DOHH2 (cell line): ENCODE data around the gene CTCF.

Source experiments
- H3F3A ChIP-seq: fragments of 200-600 bp; sonication (generic), shearing (Covaris generic); 2 replicates; pipeline ENCODE4 v1.6.0; 2016; ENCODE audit warnings: antibody characterized with exemption, mild to moderate bottlenecking; ENCODE audit not compliant: control insufficient read depth, insufficient read depth
- H3K27ac ChIP-seq: fragments of 200-600 bp; sonication (generic); 2 replicates; pipeline ENCODE4 v1.5.1; 2014; ENCODE audit warnings: low read depth, mild to moderate bottlenecking, low read length, moderate library complexity
- H3K27me3 ChIP-seq: fragments of 200-600 bp; sonication (generic); 2 replicates; pipeline ENCODE4 v1.6.1; 2014; ENCODE audit warnings: mild to moderate bottlenecking, low read length, mixed read lengths; ENCODE audit not compliant: control insufficient read depth
- H3K36me3 ChIP-seq: fragments of 200-600 bp; sonication (generic); 2 replicates; pipeline ENCODE4 v1.6.1; 2014; ENCODE audit warnings: mild to moderate bottlenecking, low read length, moderate library complexity, mixed read lengths; ENCODE audit not compliant: control insufficient read depth
- H3K4me1 ChIP-seq: fragments of 200-600 bp; sonication (generic); 2 replicates; pipeline ENCODE4 v1.6.1; 2014; ENCODE audit warnings: mild to moderate bottlenecking, low read length, mixed read lengths; ENCODE audit not compliant: control insufficient read depth
- H3K4me2 ChIP-seq: fragments of 200-600 bp; sonication (generic); 2 replicates; pipeline ENCODE4 v1.6.0; 2014; ENCODE audit warnings: mild to moderate bottlenecking, low read length, moderate library complexity
- H3K4me3 ChIP-seq: fragments of 200-600 bp; sonication (generic); 2 replicates; pipeline ENCODE4 v1.5.1; 2014; ENCODE audit warnings: mild to moderate bottlenecking, low read length, mixed read lengths
- H3K79me2 ChIP-seq: fragments of 200-600 bp; sonication (generic); 2 replicates; pipeline ENCODE4 v1.6.1; 2014; ENCODE audit warnings: mild to moderate bottlenecking, low read length, mixed read lengths; ENCODE audit not compliant: control insufficient read depth
- H3K9me2 ChIP-seq: fragments of 200-600 bp; sonication (generic); replicated peaks from 2 replicates; pipeline ENCODE4 v1.6.1; 2014; ENCODE audit warnings: mild to moderate bottlenecking, low read length, mixed read lengths; ENCODE audit not compliant: control insufficient read depth
- H3K9me3 ChIP-seq: fragments of 200-600 bp; sonication (generic); 2 replicates; pipeline ENCODE4 v1.6.1; 2014; ENCODE audit warnings: antibody characterized with exemption, low read length, mixed read lengths; ENCODE audit not compliant: control insufficient read depth, insufficient read depth
- H4K20me1 ChIP-seq: fragments of 200-600 bp; sonication (generic); 2 replicates; pipeline ENCODE4 v1.6.0; 2014; ENCODE audit warnings: low read depth, mild to moderate bottlenecking, antibody characterized with exemption, low read length, moderate library complexity; ENCODE audit not compliant: control insufficient read depth, insufficient read depth
- CTCF ChIP-seq: fragments of 200-600 bp; sonication (generic); IDR thresholded peaks from one replicate; pipeline ENCODE4 v1.5.1; 2014; ENCODE audit warnings: antibody characterized with exemption, mild to moderate bottlenecking, low read depth, low read length; ENCODE audit not compliant: poor library complexity, severe bottlenecking
- EZH2phosphoT487 ChIP-seq: fragments of 200-600 bp; sonication (generic); IDR thresholded peaks from 2 replicates; pipeline ENCODE4 v1.6.1; 2017; ENCODE audit warnings: borderline replicate concordance, mild to moderate bottlenecking, antibody characterized with exemption, low read length, moderate library complexity, mixed read lengths

CTCF gene

GRCh38 chr16:67674851-67675578, 112.7 kb downstream of the CTCF start:
- H3K4me3 ChIP-seq: no peak overlapping the region
- no peaks in the 10 kb centered on the region for H4K20me1 ChIP-seq
- H3K79me2 ChIP-seq: no peaks in the 10 kb centered on the region
- H3F3A ChIP-seq: no peaks in the 10 kb centered on the region
- H3K27ac ChIP-seq: no peak overlapping the region
- no peaks in the 10 kb centered on the region for H3K9me2 ChIP-seq
- TF ChIP-seq EZH2phosphoT487 (no peak), CTCF (no peak)
- H3K9me3 ChIP-seq: no peaks in the 10 kb centered on the region
- H3K4me1 ChIP-seq: peaks cover 6% of the 10 kb centered on the region
- H3K36me3 ChIP-seq: no peaks in the 10 kb centered on the region
- no peak overlapping the region for H3K4me2 ChIP-seq
- H3K27me3 ChIP-seq: no peaks in the 10 kb centered on the region

- Histone ChIP-seq H3K9me3 (no peaks in the 10 kb centered on the region), H3K27me3 (no peaks in the 10 kb centered on the region), H3K4me1 (peaks cover 6% of the 10 kb centered on the region), H3K9me2 (no peaks in the 10 kb centered on the region), H4K20me1 (no peaks in the 10 kb centered on the region), H3K4me3 (no peak overlapping the region), H3K79me2 (no peaks in the 10 kb centered on the region), H3K36me3 (no peaks in the 10 kb centered on the region), H3K27ac (no peak overlapping the region), H3K4me2 (no peak overlapping the region), H3F3A (no peaks in the 10 kb centered on the region)
- TF ChIP-seq EZH2phosphoT487: no peak
- TF ChIP-seq CTCF: no peak
Measured at GRCh38 chr16:67675579-67675935, 113.2 kb downstream of the CTCF start.

- no peaks in the 10 kb centered on the region for H3K79me2 ChIP-seq
- H3K27ac ChIP-seq: no peak overlapping the region
- TF ChIP-seq CTCF (no peak), EZH2phosphoT487 (no peak)
- H3K9me2 ChIP-seq: no peaks in the 10 kb centered on the region
- H3F3A ChIP-seq: no peaks in the 10 kb centered on the region
- H3K4me3 ChIP-seq: no peak overlapping the region
- H4K20me1 ChIP-seq: no peaks in the 10 kb centered on the region
- no peak overlapping the region for H3K4me2 ChIP-seq
- peaks cover 6% of the 10 kb centered on the region for H3K4me1 ChIP-seq
- no peaks in the 10 kb centered on the region for H3K9me3 ChIP-seq
- no peaks in the 10 kb centered on the region for H3K36me3 ChIP-seq
- H3K27me3 ChIP-seq: no peaks in the 10 kb centered on the region
Measured at GRCh38 chr16:67675999-67676398, 113.7 kb downstream of the CTCF start.
